Measurements from ENCODE around the gene EPG5. TPM values are rescaled to one million over a fixed set of nuclear protein-coding genes. Genes with fewer than 3 reads are reported as not detected.

The EPG5 gene
- total and polyA plus RNA-seq, 2 donors (not counting 3 experiments of a cell fraction or from before 2014, with no cell fraction given), result 16.7 to 25.6 TPM

DNA sequence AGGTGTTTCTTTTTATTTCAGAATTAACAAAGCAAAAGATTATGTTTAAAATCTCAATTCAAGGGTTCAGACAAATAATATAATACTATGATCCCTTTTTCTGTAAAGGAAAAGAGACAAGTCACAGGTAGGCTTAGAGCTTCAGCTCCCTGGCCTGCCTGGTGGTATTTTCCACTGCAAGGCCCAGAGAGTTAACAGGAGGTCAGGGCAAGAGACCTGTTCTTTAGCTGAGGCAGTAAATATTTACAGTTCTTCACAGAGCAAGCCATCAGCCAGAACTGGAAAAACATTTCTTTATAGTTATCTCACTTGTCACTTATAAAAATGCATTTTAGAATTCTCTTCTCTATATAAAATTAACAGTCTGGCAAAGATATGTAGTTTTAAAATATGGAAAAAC lies 70.1 kb downstream of the EPG5 start:
- Histone ChIP-seq H3K27ac (ENCODE audit: insufficient read depth, low read depth, low read length) (no peak overlapping the region), H3K4me1 (ENCODE audit: control insufficient read depth, extremely low read depth, insufficient read depth, low read length) (peaks cover under 1% of the 10 kb centered on the region), H3K9me3 (replicated peaks; ENCODE audit: control insufficient read depth, insufficient read depth, low read length) (no peaks in the 10 kb centered on the region), H3K36me3 (ENCODE audit: control insufficient read depth in 2 of 2, extremely low read depth in 1 of 2, insufficient read depth in 2 of 2, low read length in 2 of 2) (peaks cover 0 to 10% of the 10 kb centered on the region in 2 experiments), H3K27me3 (ENCODE audit: control insufficient read depth in 2 of 2, insufficient read depth in 2 of 2, low read length in 2 of 2) (no peaks in the 10 kb centered on the region), H3K4me2 (ENCODE audit: insufficient read depth, low read length) (no peak overlapping the region), H4K20me1 (replicated peaks; ENCODE audit: control insufficient read depth, extremely low read depth, insufficient read depth, low read length) (no peaks in the 10 kb centered on the region), H3K9ac (replicated peaks; ENCODE audit: extremely low read depth, insufficient read depth, low read length) (no peak overlapping the region), H3K79me2 (ENCODE audit: control insufficient read depth, insufficient read depth, low read length) (no peaks in the 10 kb centered on the region), H2AFZ (ENCODE audit: low read depth, low read length) (no peak overlapping the region), H3K9me1 (replicated peaks; ENCODE audit: control insufficient read depth, extremely low read depth, insufficient read depth, low read length) (no peaks in the 10 kb centered on the region), H3K4me3 (replicated peaks in 1 of 3; ENCODE audit: insufficient read depth in 1 of 3, low read depth in 1 of 3, low read length in 3 of 3) (no peak overlapping the region)
- DNase-seq (ENCODE audit: low read depth, low spot score) (no peak), FAIRE-seq (no peak)
- dilution Hi-C loops (cut with MboI; ENCODE audit: extremely low pct_ligation_motif_present, low sequenced_read_pairs) (no loop called here), intact Hi-C loops (cut with micrococcal nuclease) (no loop called here)
- POLR2A ChIA-PET, result no interaction called here
- TF ChIP-seq EZH2 (IDR thresholded peaks at IDR 0.05; ENCODE audit: borderline replicate concordance, low read depth, low read length, severe bottlenecking), result no peak
- no TSS peak for BruUV-seq (replicated peaks)
- CTCF ChIA-PET, result interaction anchor here (2.7 kb wide), 1 partner anchor 16 kb away, joined by 16 read pairs; no protein-coding TSS in a partner anchor

- Histone ChIP-seq H3K4me3 (replicated peaks in 1 of 3; ENCODE audit: insufficient read depth in 1 of 3, low read depth in 1 of 3, low read length in 3 of 3) (no peak overlapping the region), H3K9me1 (replicated peaks; ENCODE audit: control insufficient read depth, extremely low read depth, insufficient read depth, low read length) (no peaks in the 10 kb centered on the region), H3K27me3 (ENCODE audit: control insufficient read depth in 2 of 2, insufficient read depth in 2 of 2, low read length in 2 of 2) (no peaks in the 10 kb centered on the region), H2AFZ (ENCODE audit: low read depth, low read length) (no peak overlapping the region), H3K79me2 (ENCODE audit: control insufficient read depth, insufficient read depth, low read length) (no peaks in the 10 kb centered on the region), H3K36me3 (ENCODE audit: control insufficient read depth in 2 of 2, extremely low read depth in 1 of 2, insufficient read depth in 2 of 2, low read length in 2 of 2) (peaks cover 0 to 10% of the 10 kb centered on the region in 2 experiments), H3K27ac (ENCODE audit: insufficient read depth, low read depth, low read length) (no peak overlapping the region), H3K9ac (replicated peaks; ENCODE audit: extremely low read depth, insufficient read depth, low read length) (no peak overlapping the region), H4K20me1 (replicated peaks; ENCODE audit: control insufficient read depth, extremely low read depth, insufficient read depth, low read length) (no peaks in the 10 kb centered on the region), H3K4me1 (ENCODE audit: control insufficient read depth, extremely low read depth, insufficient read depth, low read length) (peaks cover 4% of the 10 kb centered on the region), H3K9me3 (replicated peaks; ENCODE audit: control insufficient read depth, insufficient read depth, low read length) (no peaks in the 10 kb centered on the region), H3K4me2 (ENCODE audit: insufficient read depth, low read length) (no peak overlapping the region)
- FAIRE-seq (no peak), DNase-seq (ENCODE audit: low read depth, low spot score) (no peak)
- TF ChIP-seq MYC (IDR thresholded peaks at IDR 0.05; ENCODE audit: low read depth, low read length), result no peak
- TF ChIP-seq JUN (IDR thresholded peaks at IDR 0.05; ENCODE audit: borderline replicate concordance, insufficient read depth, insufficient read length, low read depth), result no peak
- ChIA-PET POLR2A (no interaction called here), CTCF (interaction anchor here (1.0 to 2.7 kb wide), 2 partner anchors 14 to 16 kb away, joined by 3 to 16 read pairs; no protein-coding TSS in a partner anchor)
- intact Hi-C loops (cut with micrococcal nuclease) (no loop called here), dilution Hi-C loops (cut with MboI; ENCODE audit: extremely low pct_ligation_motif_present, low sequenced_read_pairs) (no loop called here)
- no TSS peak for BruUV-seq (replicated peaks)
Observed at GRCh38 chr18:45896452-45896851, 70.7 kb downstream of the EPG5 start.
